ENCODE results near the gene ZNF750.

The ZNF750 gene

DNA sequence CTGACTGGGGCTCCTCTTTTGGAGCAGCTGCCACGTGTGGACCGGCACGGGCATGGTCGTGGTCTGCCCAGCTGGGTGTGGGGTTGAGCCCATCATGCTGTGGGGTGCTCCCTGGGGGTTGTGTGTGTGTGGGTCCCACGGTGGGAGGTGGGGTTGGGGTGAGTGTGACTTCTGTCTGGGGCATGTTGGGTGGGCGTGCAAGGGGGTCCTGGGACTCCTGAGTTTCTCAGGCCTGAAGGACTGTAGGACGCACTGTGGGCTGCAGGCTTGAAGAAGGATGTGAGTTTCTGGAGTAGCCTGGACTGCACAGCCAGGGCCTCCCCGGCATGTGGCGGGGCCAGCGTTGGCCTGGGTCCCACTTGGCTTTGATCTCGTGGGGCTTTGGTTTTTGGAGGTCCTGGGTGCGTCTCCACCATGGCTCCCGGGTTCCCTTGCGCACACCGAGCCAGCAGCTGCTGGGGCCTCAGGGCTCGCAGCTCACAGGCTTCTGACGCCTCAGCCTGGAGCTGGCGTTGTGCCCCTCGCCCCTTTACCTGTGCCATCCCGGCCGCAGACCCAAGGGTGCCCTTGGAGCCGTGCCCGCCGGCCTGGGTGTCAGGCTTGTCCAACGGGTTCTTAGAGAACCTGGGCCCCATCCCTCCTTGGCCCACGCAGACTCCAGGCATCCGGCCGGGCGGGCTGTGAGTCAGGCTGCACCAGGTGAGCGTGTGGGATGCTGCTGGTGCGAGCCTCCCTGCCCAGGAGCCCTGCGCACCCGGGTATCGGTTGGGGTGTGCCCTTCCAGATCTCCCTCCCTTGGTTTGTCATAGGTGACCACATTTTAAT is 34.4 kb upstream of the ZNF750 start:
- H3K9me3 ChIP-seq, result no peaks in the 10 kb centered on the region
- H3K27ac ChIP-seq, result peak overlapping the region; percentile 88
- TF ChIP-seq, protein P1, sequence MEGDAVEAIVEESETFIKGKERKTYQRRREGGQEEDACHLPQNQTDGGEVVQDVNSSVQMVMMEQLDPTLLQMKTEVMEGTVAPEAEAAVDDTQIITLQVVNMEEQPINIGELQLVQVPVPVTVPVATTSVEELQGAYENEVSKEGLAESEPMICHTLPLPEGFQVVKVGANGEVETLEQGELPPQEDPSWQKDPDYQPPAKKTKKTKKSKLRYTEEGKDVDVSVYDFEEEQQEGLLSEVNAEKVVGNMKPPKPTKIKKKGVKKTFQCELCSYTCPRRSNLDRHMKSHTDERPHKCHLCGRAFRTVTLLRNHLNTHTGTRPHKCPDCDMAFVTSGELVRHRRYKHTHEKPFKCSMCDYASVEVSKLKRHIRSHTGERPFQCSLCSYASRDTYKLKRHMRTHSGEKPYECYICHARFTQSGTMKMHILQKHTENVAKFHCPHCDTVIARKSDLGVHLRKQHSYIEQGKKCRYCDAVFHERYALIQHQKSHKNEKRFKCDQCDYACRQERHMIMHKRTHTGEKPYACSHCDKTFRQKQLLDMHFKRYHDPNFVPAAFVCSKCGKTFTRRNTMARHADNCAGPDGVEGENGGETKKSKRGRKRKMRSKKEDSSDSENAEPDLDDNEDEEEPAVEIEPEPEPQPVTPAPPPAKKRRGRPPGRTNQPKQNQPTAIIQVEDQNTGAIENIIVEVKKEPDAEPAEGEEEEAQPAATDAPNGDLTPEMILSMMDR (IDR thresholded peaks at IDR 0.05), result no peak
- H3K4me3 ChIP-seq (ENCODE audit: low read depth in 1 of 2, low read length in 1 of 2), result no peak overlapping the region
- peaks cover 24% of the 10 kb centered on the region for H3K36me3 ChIP-seq
- H3K4me1 ChIP-seq (ENCODE audit: control insufficient read depth in 1 of 2, insufficient read depth in 1 of 2, low read depth in 1 of 2, low read length in 1 of 2), result peaks cover 51 to 55% of the 10 kb centered on the region in 2 experiments
- no peaks in the 10 kb centered on the region for H3K27me3 ChIP-seq

DNA sequence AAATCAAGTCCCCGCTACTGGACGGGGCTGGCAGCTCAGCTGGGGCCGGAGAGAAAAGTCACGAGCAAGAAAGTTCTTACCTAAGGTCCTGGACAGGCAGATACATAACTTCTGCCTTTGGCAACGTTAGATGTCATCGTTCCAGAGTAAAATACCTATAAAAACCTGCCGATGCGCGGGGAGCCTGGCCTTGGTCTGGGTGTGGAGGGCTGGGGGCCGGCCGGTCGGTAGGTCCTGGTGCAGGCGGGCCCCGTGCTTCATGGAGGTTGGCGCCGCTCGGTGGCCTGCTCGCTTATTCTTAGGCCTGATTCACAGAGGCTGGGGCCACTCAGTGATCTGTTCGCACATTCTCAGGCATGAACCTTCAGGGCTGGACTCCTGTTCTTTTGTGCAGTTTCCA is 33.7 kb upstream of the ZNF750 start:
- Histone ChIP-seq H3K9me3 (no peaks in the 10 kb centered on the region), H3K27ac (no peak overlapping the region), H3K4me1 (ENCODE audit: control insufficient read depth in 1 of 2, insufficient read depth in 1 of 2, low read depth in 1 of 2, low read length in 1 of 2) (peaks cover 44 to 48% of the 10 kb centered on the region in 2 experiments), H3K27me3 (no peaks in the 10 kb centered on the region), H3K4me3 (ENCODE audit: low read depth in 1 of 2, low read length in 1 of 2) (no peak overlapping the region), H3K36me3 (peaks cover 24% of the 10 kb centered on the region)
- TF ChIP-seq, protein P1 (IDR thresholded peaks at IDR 0.05), result no peak

DNA sequence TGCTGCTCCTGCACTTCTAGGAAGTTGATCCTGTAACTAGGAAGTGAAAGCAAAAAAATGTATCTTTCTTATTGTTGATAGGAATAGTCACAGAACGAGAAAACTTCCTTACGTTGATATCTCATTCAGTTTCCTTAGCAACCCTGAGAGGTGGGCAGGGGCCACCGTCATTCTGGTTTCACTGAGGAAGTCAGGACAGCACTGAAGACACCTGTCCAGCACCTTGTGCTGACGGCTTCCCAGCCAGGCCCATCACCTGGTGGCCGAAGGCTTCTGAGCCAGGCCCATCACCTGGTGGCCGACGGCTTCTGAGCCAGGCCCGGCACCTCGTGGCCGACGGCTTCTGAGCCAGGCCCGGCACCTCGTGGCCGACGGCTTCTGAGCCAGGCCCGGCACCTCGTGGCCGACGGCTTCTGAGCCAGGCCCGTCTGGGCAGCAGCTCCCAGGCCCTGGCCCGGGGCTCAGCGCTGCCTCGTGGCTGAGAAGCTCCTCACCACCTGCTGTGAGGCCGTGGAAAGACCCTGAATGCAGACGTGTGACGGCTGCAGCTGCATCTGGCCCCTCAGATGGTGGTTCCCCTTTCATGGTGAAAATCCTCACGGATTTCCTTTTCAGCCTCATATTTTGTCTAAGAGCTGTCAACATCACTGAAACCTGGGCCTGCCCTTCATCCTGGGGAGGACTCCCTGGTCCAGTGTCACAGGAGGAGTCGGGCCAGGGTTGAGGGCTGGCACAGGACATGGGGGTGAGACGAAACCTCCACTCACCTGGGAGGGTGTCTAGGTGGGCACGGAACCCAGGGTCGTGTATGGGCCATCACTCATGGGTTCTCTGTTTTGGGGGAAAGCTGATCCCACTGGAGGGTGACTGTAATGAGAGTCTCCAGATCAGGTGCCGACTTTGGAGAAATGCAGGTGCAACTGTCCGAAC is 33.0 kb upstream of the ZNF750 start:
- H3K4me3 ChIP-seq (ENCODE audit: low read depth in 1 of 2, low read length in 1 of 2), result no peak overlapping the region
- H3K36me3 ChIP-seq, result peaks cover 24% of the 10 kb centered on the region
- peaks cover 38 to 41% of the 10 kb centered on the region in 2 experiments for H3K4me1 ChIP-seq (ENCODE audit: control insufficient read depth in 1 of 2, insufficient read depth in 1 of 2, low read depth in 1 of 2, low read length in 1 of 2)
- H3K9me3 ChIP-seq, result no peaks in the 10 kb centered on the region
- TF ChIP-seq, protein P1 (IDR thresholded peaks at IDR 0.05), result no peak
- H3K27ac ChIP-seq, result no peak overlapping the region
- H3K27me3 ChIP-seq, result no peaks in the 10 kb centered on the region

DNA sequence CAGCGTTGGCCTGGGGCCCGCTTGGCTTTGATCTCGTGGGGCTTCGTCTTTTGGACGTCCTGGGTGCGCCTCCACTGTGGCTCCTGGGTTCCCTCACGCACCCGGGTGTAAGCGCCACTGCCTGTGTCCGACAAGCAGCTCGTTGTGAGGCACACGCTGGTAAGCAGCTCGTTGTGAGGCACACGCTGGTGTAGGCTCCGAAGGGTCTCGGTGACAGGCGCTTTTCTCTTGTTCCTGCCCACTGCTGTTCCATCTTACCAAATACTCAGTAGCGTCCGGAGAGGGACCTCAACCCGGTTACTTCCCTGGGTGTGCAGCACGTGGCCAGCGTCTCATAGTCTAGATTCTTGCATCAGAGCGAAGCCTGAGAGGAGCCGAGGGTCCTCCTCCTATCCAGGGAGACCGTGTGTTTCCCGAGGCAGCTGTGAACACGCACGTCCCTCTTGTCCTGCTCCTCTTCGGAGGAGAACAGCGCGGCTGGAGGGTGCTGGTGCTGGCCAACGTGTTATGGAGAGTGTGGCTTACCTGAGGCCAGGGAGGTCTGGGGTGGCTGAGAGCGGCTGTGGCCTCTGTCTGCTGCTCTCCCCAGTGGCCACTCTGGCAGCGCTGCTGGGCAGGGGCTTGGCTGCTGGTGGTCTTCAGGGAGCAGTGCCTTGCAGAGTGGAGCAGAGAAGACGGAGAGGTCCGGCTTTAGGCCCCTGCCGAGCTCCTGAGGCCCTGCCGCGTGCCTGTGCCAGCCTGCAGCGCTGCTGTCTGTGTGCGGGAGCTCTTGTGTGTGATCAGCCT is 32.1 kb upstream of the ZNF750 start:
- Histone ChIP-seq H3K4me1 (ENCODE audit: control insufficient read depth in 1 of 2, insufficient read depth in 1 of 2, low read depth in 1 of 2, low read length in 1 of 2) (peaks cover 31 to 34% of the 10 kb centered on the region in 2 experiments), H3K9me3 (no peaks in the 10 kb centered on the region), H3K27ac (no peak overlapping the region), H3K4me3 (ENCODE audit: low read depth in 1 of 2, low read length in 1 of 2) (no peak overlapping the region), H3K36me3 (peaks cover 24% of the 10 kb centered on the region), H3K27me3 (no peaks in the 10 kb centered on the region)
- TF ChIP-seq, protein P1 (IDR thresholded peaks at IDR 0.05), result no peak
